CD4-positive, alpha-beta T cell (primary cell): ENCODE measurements around the gene JMJD4. TPM values are rescaled to one million over a fixed set of nuclear protein-coding genes. Genes with fewer than 3 reads are reported as not detected.

Source experiments
- ATAC-seq: fragments of 200-7000 bp; cut with Tn5 transposase; one replicate; pipeline ENCODE4 v1.10.0; 2022; ENCODE audit warnings: mild to moderate bottlenecking; ENCODE audit not compliant: poor library complexity
- CTCF ChIA-PET: fragments of 350-600 bp; sonication (Branson Sonifier 250); formaldehyde crosslinking; loops from one replicate; lab custom pipeline; 2021; ENCODE audit warnings: antibody characterized with exemption, inconsistent platforms; lab: Charles Lee
- POLR2A ChIA-PET: fragments of 350-600 bp; sonication (Branson Sonifier 250); formaldehyde crosslinking; loops from one replicate; lab custom pipeline; 2021; ENCODE audit warnings: antibody characterized with exemption, inconsistent platforms; lab: Charles Lee
- DNase-seq, 14 experiments: peaks; one replicate each; pipeline ENCODE4 v3.0.0-alpha.2; 2013 to 2020; ENCODE audit warnings: mixed read lengths in 2 of 14
- H3K27ac ChIP-seq, 2 donors: one replicate each; pipeline versions ENCODE4 v1.5.1 to v1.7.0; 2013; ENCODE audit warnings: low read length in 2 of 2, low read depth in 1 of 2, mild to moderate bottlenecking in 1 of 2
- H3K27me3 ChIP-seq, 2 experiments: 1 replicate in 1 of 2; 2 replicates in 1 of 2; pipeline versions ENCODE4 v1.6.1 to v1.7.0; 2013; ENCODE audit warnings: low read length in 2 of 2, control low read depth in 1 of 2, mild to moderate bottlenecking in 1 of 2, moderate library complexity in 1 of 2; ENCODE audit not compliant: insufficient read depth in 2 of 2, control insufficient read depth in 1 of 2
- H3K36me3 ChIP-seq: one replicate; pipeline ENCODE4 v1.6.1; 2013; ENCODE audit warnings: low read length, control low read depth; ENCODE audit not compliant: insufficient read depth
- H3K4me1 ChIP-seq: one replicate; pipeline ENCODE4 v1.6.1; 2013; ENCODE audit warnings: low read length, control low read depth; ENCODE audit not compliant: insufficient read depth
- H3K4me3 ChIP-seq: one replicate; pipeline ENCODE4 v1.5.1; 2013; ENCODE audit warnings: mild to moderate bottlenecking, low read length, moderate library complexity
- H3K9me3 ChIP-seq, 2 experiments: 1 replicate in 1 of 2; 2 replicates in 1 of 2; pipeline versions ENCODE4 v1.6.1 to v1.7.0; 2013; ENCODE audit warnings: low read length in 2 of 2, mild to moderate bottlenecking in 2 of 2, control low read depth in 1 of 2, moderate library complexity in 1 of 2; ENCODE audit not compliant: control insufficient read depth in 1 of 2, insufficient read depth in 1 of 2
- H3K27ac Mint-ChIP-seq: one replicate; pipeline ENCODE4 v1.8.0; 2020; ENCODE audit warnings: mixed read lengths
- H3K27me3 Mint-ChIP-seq: one replicate; pipeline ENCODE4 v1.8.0; 2021; ENCODE audit warnings: mixed read lengths
- H3K36me3 Mint-ChIP-seq: one replicate; pipeline ENCODE4 v1.8.0; 2021; ENCODE audit warnings: low read depth, mixed read lengths
- H3K4me1 Mint-ChIP-seq: one replicate; pipeline ENCODE4 v1.8.0; 2021; ENCODE audit warnings: low read depth, mixed read lengths
- H3K4me3 Mint-ChIP-seq: one replicate; pipeline ENCODE4 v1.8.0; 2020; ENCODE audit warnings: mild to moderate bottlenecking, mixed read lengths
- H3K9me3 Mint-ChIP-seq: one replicate; pipeline ENCODE4 v1.8.0; 2020; ENCODE audit warnings: mixed read lengths
- intact Hi-C, 2 experiments: fragments of 100-400 bp; cut with DNase I in 1 of 2; cut with micrococcal nuclease in 1 of 2; formaldehyde crosslinking; loops; one replicate each; pipeline versions ENCODE4 v1.15.1 to v1.9.0; 2023 to 2025; cut with DNase I, micrococcal nuclease
- total RNA-seq, 174 experiments: library from RNA in 2 of 174; stranded (reverse) in 2 of 174; gene quantifications; one replicate each; pipeline ENCODE4 v1.2.3 and lab custom pipeline; 2021 to 2026
- TF ChIP-seq, protein P1 (sequence below): fragments of 200-600 bp; IDR thresholded peaks from one replicate; pipeline ENCODE4 v1.8.0; 2022; ENCODE audit warnings: antibody characterized with exemption, mild to moderate bottlenecking

Gene JMJD4
- total RNA-seq, 2 experiments from 2014 or later = 11.4 to 11.9 TPM

DNA sequence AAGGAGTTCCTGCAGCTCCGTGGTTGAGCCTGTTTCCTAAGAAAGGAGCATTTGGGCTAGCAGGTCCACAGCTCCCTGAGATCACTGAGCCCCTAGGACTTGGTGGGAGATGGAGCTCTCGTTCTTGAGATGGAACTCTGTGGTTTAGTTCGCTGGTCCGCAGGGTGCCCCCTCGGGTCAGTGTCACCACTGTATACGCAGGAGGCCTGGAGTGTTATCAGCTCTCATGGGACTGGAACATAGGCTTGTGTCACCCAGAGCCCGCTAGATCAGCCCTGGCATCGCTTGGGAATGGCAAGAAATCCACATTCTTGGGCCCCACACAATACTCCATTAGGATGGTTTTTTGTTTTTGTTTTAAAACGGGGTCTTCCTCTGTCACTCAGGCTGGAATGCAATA, 3.7 kb upstream of the JMJD4 start:
- ChIA-PET CTCF (no interaction called here), POLR2A (no interaction called here)
- H3K36me3 ChIP-seq = peaks cover 4% of the 10 kb centered on the region
- no peaks in the 10 kb centered on the region for H3K9me3 Mint-ChIP-seq
- intact Hi-C loops = loop anchor here in 1 of 2 experiments (5.0 to 10.0 kb wide), 4 partner anchors 148 to 1886 kb away; partner anchors contain the start of genes C1orf35, IBA57, MRPL55 and TAF5L
- no peak overlapping the region for H3K27ac ChIP-seq
- H3K9me3 ChIP-seq = no peaks in the 10 kb centered on the region
- TF ChIP-seq, protein P1, sequence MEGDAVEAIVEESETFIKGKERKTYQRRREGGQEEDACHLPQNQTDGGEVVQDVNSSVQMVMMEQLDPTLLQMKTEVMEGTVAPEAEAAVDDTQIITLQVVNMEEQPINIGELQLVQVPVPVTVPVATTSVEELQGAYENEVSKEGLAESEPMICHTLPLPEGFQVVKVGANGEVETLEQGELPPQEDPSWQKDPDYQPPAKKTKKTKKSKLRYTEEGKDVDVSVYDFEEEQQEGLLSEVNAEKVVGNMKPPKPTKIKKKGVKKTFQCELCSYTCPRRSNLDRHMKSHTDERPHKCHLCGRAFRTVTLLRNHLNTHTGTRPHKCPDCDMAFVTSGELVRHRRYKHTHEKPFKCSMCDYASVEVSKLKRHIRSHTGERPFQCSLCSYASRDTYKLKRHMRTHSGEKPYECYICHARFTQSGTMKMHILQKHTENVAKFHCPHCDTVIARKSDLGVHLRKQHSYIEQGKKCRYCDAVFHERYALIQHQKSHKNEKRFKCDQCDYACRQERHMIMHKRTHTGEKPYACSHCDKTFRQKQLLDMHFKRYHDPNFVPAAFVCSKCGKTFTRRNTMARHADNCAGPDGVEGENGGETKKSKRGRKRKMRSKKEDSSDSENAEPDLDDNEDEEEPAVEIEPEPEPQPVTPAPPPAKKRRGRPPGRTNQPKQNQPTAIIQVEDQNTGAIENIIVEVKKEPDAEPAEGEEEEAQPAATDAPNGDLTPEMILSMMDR = no peak
- H3K4me3 ChIP-seq = no peak overlapping the region
- H3K27me3 ChIP-seq = no peaks in the 10 kb centered on the region
- ATAC-seq (no peak), DNase-seq (no peak)
- peaks cover 65% of the 10 kb centered on the region for H3K4me1 Mint-ChIP-seq
- peaks cover 12% of the 10 kb centered on the region for H3K36me3 Mint-ChIP-seq
- no peaks in the 10 kb centered on the region for H3K27me3 Mint-ChIP-seq
- H3K4me1 ChIP-seq = peaks cover 41% of the 10 kb centered on the region
- H3K27ac Mint-ChIP-seq = no peak overlapping the region
- no peak overlapping the region for H3K4me3 Mint-ChIP-seq

- intact Hi-C loops = loop anchor here in 1 of 2 experiments (2.0 to 10.0 kb wide), 5 partner anchors 50 to 1888 kb away; partner anchors contain the start of genes C1orf35, IBA57, MRPL55 and TAF5L
- CTCF ChIA-PET = no interaction called here
These were observed 1.8 kb upstream of the JMJD4 start for GRCh38 chr1:227736814-227737432.

GRCh38 chr1:227735539-227736285, 610 bp upstream of the JMJD4 start:
- peak overlapping the region; percentile 71 for H3K4me3 ChIP-seq
- H3K4me1 ChIP-seq = peaks cover 33% of the 10 kb centered on the region
- Mint-ChIP-seq H3K9me3 (no peaks in the 10 kb centered on the region), H3K27me3 (no peaks in the 10 kb centered on the region), H3K4me3 (peak overlapping the region; percentile 92), H3K4me1 (peaks cover 59% of the 10 kb centered on the region), H3K36me3 (peaks cover 12% of the 10 kb centered on the region), H3K27ac (peak overlapping the region; percentile 83)
- DNase-seq (no peak), ATAC-seq (peak; percentile 51)
- intact Hi-C loops = loop anchor here in 1 of 2 experiments (2.0 to 10.0 kb wide), 5 partner anchors 51 to 1889 kb away; partner anchors contain the start of genes C1orf35, IBA57, MRPL55 and TAF5L
- H3K27ac ChIP-seq = peak overlapping the region in 1 of 2 donors; percentile 69
- TF ChIP-seq, protein P1 = no peak
- POLR2A ChIA-PET = interaction anchor here (1.0 to 1.6 kb wide), 4 partner anchors 9 to 347 kb away, joined by 4 to 5 read pairs (median 4); partner anchors contain the start of gene ARF1
- CTCF ChIA-PET = no interaction called here
- H3K9me3 ChIP-seq = no peaks in the 10 kb centered on the region
- H3K36me3 ChIP-seq = peaks cover 16% of the 10 kb centered on the region
- H3K27me3 ChIP-seq = no peaks in the 10 kb centered on the region

More at GRCh38 chr1:227736814-227737432, 1.8 kb upstream of the JMJD4 start:
- ATAC-seq (no peak), DNase-seq (no peak)
- peaks cover 40% of the 10 kb centered on the region for H3K4me1 ChIP-seq
- POLR2A ChIA-PET = no interaction called here
- peaks cover 13% of the 10 kb centered on the region for H3K36me3 ChIP-seq
- no peaks in the 10 kb centered on the region for H3K9me3 ChIP-seq
- peaks cover 68% of the 10 kb centered on the region for H3K4me1 Mint-ChIP-seq
- no peak overlapping the region for H3K27ac ChIP-seq
- H3K27me3 ChIP-seq = no peaks in the 10 kb centered on the region
- no peaks in the 10 kb centered on the region for H3K27me3 Mint-ChIP-seq
- peaks cover 12% of the 10 kb centered on the region for H3K36me3 Mint-ChIP-seq
- H3K27ac Mint-ChIP-seq = no peak overlapping the region
- peak overlapping the region; percentile 74 for H3K4me3 Mint-ChIP-seq
- TF ChIP-seq, protein P1 = no peak
- no peak overlapping the region for H3K4me3 ChIP-seq
- no peaks in the 10 kb centered on the region for H3K9me3 Mint-ChIP-seq
